ENCODE measurements around the gene RNF34.

RNF34 gene

GRCh38 chr12:121442028-121442948, 42.4 kb downstream of the RNF34 start:
- H3K4me3 Mint-ChIP-seq = no peak overlapping the region
- H3K36me3 Mint-ChIP-seq (ENCODE audit: low read depth) = peaks cover 43% of the 10 kb centered on the region
- H3K9me3 Mint-ChIP-seq = no peaks in the 10 kb centered on the region
- peaks cover 14% of the 10 kb centered on the region for H3K4me1 Mint-ChIP-seq (ENCODE audit: low read depth)
- no peaks in the 10 kb centered on the region for H3K27me3 Mint-ChIP-seq
- H3K27ac Mint-ChIP-seq = no peak overlapping the region

GRCh38 chr12:121443193-121443870, 43.4 kb downstream of the RNF34 start:
- H3K27ac Mint-ChIP-seq = no peak overlapping the region
- no peaks in the 10 kb centered on the region for H3K27me3 Mint-ChIP-seq
- no peaks in the 10 kb centered on the region for H3K9me3 Mint-ChIP-seq
- H3K36me3 Mint-ChIP-seq (ENCODE audit: low read depth) = peaks cover 33% of the 10 kb centered on the region
- H3K4me1 Mint-ChIP-seq (ENCODE audit: low read depth) = peaks cover 14% of the 10 kb centered on the region
- no peak overlapping the region for H3K4me3 Mint-ChIP-seq

- H3K4me3 Mint-ChIP-seq = no peak overlapping the region
- peaks cover 14% of the 10 kb centered on the region for H3K4me1 Mint-ChIP-seq (ENCODE audit: low read depth)
- H3K27me3 Mint-ChIP-seq = no peaks in the 10 kb centered on the region
- no peak overlapping the region for H3K27ac Mint-ChIP-seq
- no peaks in the 10 kb centered on the region for H3K9me3 Mint-ChIP-seq
- peaks cover 33% of the 10 kb centered on the region for H3K36me3 Mint-ChIP-seq (ENCODE audit: low read depth)
Measured at GRCh38 chr12:121443911-121444841, 44.3 kb downstream of the RNF34 start.

GRCh38 chr12:121444842-121445202, 44.9 kb downstream of the RNF34 start:
- Mint-ChIP-seq H3K36me3 (ENCODE audit: low read depth) (peaks cover 36% of the 10 kb centered on the region), H3K27me3 (no peaks in the 10 kb centered on the region), H3K9me3 (no peaks in the 10 kb centered on the region), H3K4me1 (ENCODE audit: low read depth) (peaks cover 14% of the 10 kb centered on the region), H3K27ac (no peak overlapping the region), H3K4me3 (no peak overlapping the region)

GRCh38 chr12:121446750-121447149, 46.8 kb downstream of the RNF34 start:
- no peak overlapping the region for H3K4me3 Mint-ChIP-seq

GRCh38 chr12:121448771-121449315, 48.9 kb downstream of the RNF34 start:
- peaks cover 49% of the 10 kb centered on the region for H3K36me3 Mint-ChIP-seq (ENCODE audit: low read depth)
- H3K9me3 Mint-ChIP-seq = no peaks in the 10 kb centered on the region
- no peak overlapping the region for H3K27ac Mint-ChIP-seq
- peaks cover 23% of the 10 kb centered on the region for H3K4me1 Mint-ChIP-seq (ENCODE audit: low read depth)
- no peak overlapping the region for H3K4me3 Mint-ChIP-seq
- no peaks in the 10 kb centered on the region for H3K27me3 Mint-ChIP-seq

More at GRCh38 chr12:121446750-121447149, 46.8 kb downstream of the RNF34 start:
- H3K27ac Mint-ChIP-seq = peak overlapping the region; percentile 49
- H3K36me3 Mint-ChIP-seq (ENCODE audit: low read depth) = peaks cover 44% of the 10 kb centered on the region
- no peaks in the 10 kb centered on the region for H3K9me3 Mint-ChIP-seq
- no peaks in the 10 kb centered on the region for H3K27me3 Mint-ChIP-seq
- peaks cover 24% of the 10 kb centered on the region for H3K4me1 Mint-ChIP-seq (ENCODE audit: low read depth)

- no peak overlapping the region for H3K4me3 Mint-ChIP-seq
- H3K27ac Mint-ChIP-seq = peak overlapping the region; percentile 71
- peaks cover 26% of the 10 kb centered on the region for H3K4me1 Mint-ChIP-seq (ENCODE audit: low read depth)
- H3K27me3 Mint-ChIP-seq = no peaks in the 10 kb centered on the region
- H3K36me3 Mint-ChIP-seq (ENCODE audit: low read depth) = peaks cover 37% of the 10 kb centered on the region
- H3K9me3 Mint-ChIP-seq = no peaks in the 10 kb centered on the region
Measured at GRCh38 chr12:121451961-121452339, 52.0 kb downstream of the RNF34 start.

- H3K27ac Mint-ChIP-seq = no peak overlapping the region
- peaks cover 37% of the 10 kb centered on the region for H3K36me3 Mint-ChIP-seq (ENCODE audit: low read depth)
- H3K9me3 Mint-ChIP-seq = no peaks in the 10 kb centered on the region
- H3K27me3 Mint-ChIP-seq = no peaks in the 10 kb centered on the region
- no peak overlapping the region for H3K4me3 Mint-ChIP-seq
- peaks cover 31% of the 10 kb centered on the region for H3K4me1 Mint-ChIP-seq (ENCODE audit: low read depth)
Measured at GRCh38 chr12:121452340-121452984, 52.5 kb downstream of the RNF34 start.

GRCh38 chr12:121452985-121453360, 53.1 kb downstream of the RNF34 start:
- Mint-ChIP-seq H3K27me3 (no peaks in the 10 kb centered on the region), H3K4me1 (ENCODE audit: low read depth) (peaks cover 36% of the 10 kb centered on the region), H3K36me3 (ENCODE audit: low read depth) (peaks cover 43% of the 10 kb centered on the region), H3K9me3 (no peaks in the 10 kb centered on the region), H3K4me3 (no peak overlapping the region), H3K27ac (no peak overlapping the region)

GRCh38 chr12:121453629-121454028, 53.7 kb downstream of the RNF34 start:
- no peaks in the 10 kb centered on the region for H3K9me3 Mint-ChIP-seq

GRCh38 chr12:121454921-121455320, 55.0 kb downstream of the RNF34 start:
- H3K27ac Mint-ChIP-seq = no peak overlapping the region
- no peaks in the 10 kb centered on the region for H3K9me3 Mint-ChIP-seq
- no peak overlapping the region for H3K4me3 Mint-ChIP-seq
- H3K27me3 Mint-ChIP-seq = no peaks in the 10 kb centered on the region
- H3K4me1 Mint-ChIP-seq (ENCODE audit: low read depth) = peaks cover 48% of the 10 kb centered on the region
- H3K36me3 Mint-ChIP-seq (ENCODE audit: low read depth) = peaks cover 27% of the 10 kb centered on the region

More at GRCh38 chr12:121453629-121454028, 53.7 kb downstream of the RNF34 start:
- peaks cover 40% of the 10 kb centered on the region for H3K36me3 Mint-ChIP-seq (ENCODE audit: low read depth)
- no peak overlapping the region for H3K27ac Mint-ChIP-seq
- no peaks in the 10 kb centered on the region for H3K27me3 Mint-ChIP-seq
- peaks cover 38% of the 10 kb centered on the region for H3K4me1 Mint-ChIP-seq (ENCODE audit: low read depth)
- no peak overlapping the region for H3K4me3 Mint-ChIP-seq

GRCh38 chr12:121455766-121456420, 56.0 kb downstream of the RNF34 start:
- Mint-ChIP-seq H3K27ac (no peak overlapping the region), H3K27me3 (no peaks in the 10 kb centered on the region), H3K4me1 (ENCODE audit: low read depth) (peaks cover 57% of the 10 kb centered on the region), H3K36me3 (ENCODE audit: low read depth) (peaks cover 21% of the 10 kb centered on the region), H3K9me3 (no peaks in the 10 kb centered on the region), H3K4me3 (no peak overlapping the region)

GRCh38 chr12:121456551-121456950, 56.6 kb downstream of the RNF34 start:
- Mint-ChIP-seq H3K4me3 (no peak overlapping the region), H3K27me3 (no peaks in the 10 kb centered on the region), H3K9me3 (no peaks in the 10 kb centered on the region), H3K4me1 (ENCODE audit: low read depth) (peaks cover 57% of the 10 kb centered on the region), H3K27ac (no peak overlapping the region), H3K36me3 (ENCODE audit: low read depth) (peaks cover 15% of the 10 kb centered on the region)
